Sigmoid colon (tissue), 7 donors: ENCODE data around the gene OR2AE1. TPM values are rescaled to one million over a fixed set of nuclear protein-coding genes. Genes with fewer than 3 reads are reported as not detected.
"Not testable (repeated sequence)": the region's sequence is repeated elsewhere in the genome, so short reads cannot be mapped to it uniquely, and the experiment has no call there.

ENCODE experiments used
- DNase-seq: peaks from one replicate; pipeline ENCODE4 v3.0.0-alpha.2; 2019
- H3K27ac ChIP-seq, 4 donors: fragments of 200-600 bp; sonication (generic); one replicate each; pipeline ENCODE4 v1.5.1; 2016 to 2019; ENCODE audit warnings: mild to moderate bottlenecking in 1 of 4
- H3K27me3 ChIP-seq, 3 donors: fragments of 200-600 bp; sonication (generic); one replicate each; pipeline ENCODE4 v1.5.1; 2019; ENCODE audit warnings: mild to moderate bottlenecking in 1 of 3
- H3K36me3 ChIP-seq, 4 donors: fragments of 200-600 bp; sonication (generic); one replicate each; pipeline ENCODE4 v1.5.1; 2016 to 2019
- H3K4me1 ChIP-seq, 4 donors: fragments of 200-600 bp; sonication (generic); one replicate each; pipeline ENCODE4 v1.5.1; 2017 to 2019
- H3K4me3 ChIP-seq, 4 donors: fragments of 200-600 bp; sonication (generic); one replicate each; pipeline ENCODE4 v1.5.1; 2017 to 2019; ENCODE audit warnings: mild to moderate bottlenecking in 2 of 4, moderate library complexity in 1 of 4
- H3K9me3 ChIP-seq, 4 donors: fragments of 200-600 bp in 3 of 4; sonication (generic) in 3 of 4; one replicate each; pipeline versions ENCODE4 v1.5.1 to v1.6.1; 2013 to 2019
- EP300 ChIP-seq, 4 donors: sonication (generic); formaldehyde crosslinking; IDR thresholded peaks; one replicate each; pipeline ENCODE4 v1.6.1; 2017; ENCODE audit warnings: antibody characterized with exemption in 4 of 4
- POLR2A ChIP-seq, 2 donors: fragments of 450-650 bp; IDR thresholded peaks; one replicate each; pipeline ENCODE4 v1.6.1; 2016; ENCODE audit warnings: antibody characterized with exemption in 2 of 2, mild to moderate bottlenecking in 2 of 2, moderate library complexity in 2 of 2
- POLR2AphosphoS5 ChIP-seq, 4 donors: sonication (generic); formaldehyde crosslinking; IDR thresholded peaks; one replicate each; pipeline ENCODE4 v1.6.1; 2017; ENCODE audit warnings: antibody characterized with exemption in 4 of 4
- WGBS, 2 donors: extraction: QIAGEN DNeasy Blood & Tissue Kit; methylation state at CpG; one replicate each; pipeline ENCODE4 v1.1.7; 2013; 5-methylcytosine and 5-hydroxymethylcytosine counted together
- intact Hi-C: fragments of 100-400 bp; cut with DNase I; formaldehyde crosslinking; loops from one replicate; pipeline ENCODE4 v1.15.1; 2023
- polyA plus RNA-seq, 3 donors: library from polyadenylated mRNA; stranded (reverse); fragments of 200-250 nt; gene quantifications; one replicate each; pipeline ENCODE4 v1.2.3, GENCODE V29; 2013
- total RNA-seq, 4 donors: library from RNA; depleted of rRNA; stranded (reverse); fragments of >200 nt; gene quantifications; one replicate each; pipeline ENCODE4 v1.1.0, GENCODE V29; 2016
- TF ChIP-seq, protein P1 (sequence below), 4 experiments: fragments of 450-650 bp in 3 of 4; fragments of 200-600 bp in 1 of 4; IDR thresholded peaks; one replicate each; pipeline ENCODE4 v1.5.1; 2016 to 2019; ENCODE audit warnings: antibody characterized with exemption in 4 of 4, mild to moderate bottlenecking in 3 of 4, moderate library complexity in 2 of 4
- donor health status: healthy with polysubstance abuse.
- donor health status: Bipolar disorder and iron deficiency.
- donor health status: healthy.

OR2AE1 gene
- total and polyA plus RNA-seq, 7 donors, result 0.06 TPM; not detected in 6

DNA sequence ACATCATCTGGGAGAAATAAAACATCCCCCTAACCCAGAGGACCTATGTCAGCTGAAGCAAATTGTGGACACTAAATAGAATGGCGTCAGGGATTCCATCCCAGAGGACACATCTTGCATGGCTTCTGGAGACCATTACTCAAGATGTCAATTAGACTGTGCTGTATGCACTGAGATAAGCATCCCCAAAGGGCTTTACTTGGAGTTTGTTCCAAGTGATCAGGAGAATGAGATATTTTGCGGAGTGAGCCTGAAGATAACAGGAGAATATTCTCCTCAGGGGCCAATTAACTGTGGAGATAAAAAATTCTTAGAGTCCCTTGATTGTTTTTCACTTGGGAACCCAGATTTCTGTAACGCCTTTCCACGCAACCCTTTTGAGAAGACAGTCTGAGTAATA is 4.5 kb upstream of the OR2AE1 start:
- Histone ChIP-seq H3K9me3 (no peaks in the 10 kb centered on the region), H3K27ac (no peak overlapping the region), H3K27me3 (no peaks in the 10 kb centered on the region), H3K36me3 (no peaks in the 10 kb centered on the region), H3K4me1 (no peaks in the 10 kb centered on the region), H3K4me3 (no peak overlapping the region)
- TF ChIP-seq, protein P1, sequence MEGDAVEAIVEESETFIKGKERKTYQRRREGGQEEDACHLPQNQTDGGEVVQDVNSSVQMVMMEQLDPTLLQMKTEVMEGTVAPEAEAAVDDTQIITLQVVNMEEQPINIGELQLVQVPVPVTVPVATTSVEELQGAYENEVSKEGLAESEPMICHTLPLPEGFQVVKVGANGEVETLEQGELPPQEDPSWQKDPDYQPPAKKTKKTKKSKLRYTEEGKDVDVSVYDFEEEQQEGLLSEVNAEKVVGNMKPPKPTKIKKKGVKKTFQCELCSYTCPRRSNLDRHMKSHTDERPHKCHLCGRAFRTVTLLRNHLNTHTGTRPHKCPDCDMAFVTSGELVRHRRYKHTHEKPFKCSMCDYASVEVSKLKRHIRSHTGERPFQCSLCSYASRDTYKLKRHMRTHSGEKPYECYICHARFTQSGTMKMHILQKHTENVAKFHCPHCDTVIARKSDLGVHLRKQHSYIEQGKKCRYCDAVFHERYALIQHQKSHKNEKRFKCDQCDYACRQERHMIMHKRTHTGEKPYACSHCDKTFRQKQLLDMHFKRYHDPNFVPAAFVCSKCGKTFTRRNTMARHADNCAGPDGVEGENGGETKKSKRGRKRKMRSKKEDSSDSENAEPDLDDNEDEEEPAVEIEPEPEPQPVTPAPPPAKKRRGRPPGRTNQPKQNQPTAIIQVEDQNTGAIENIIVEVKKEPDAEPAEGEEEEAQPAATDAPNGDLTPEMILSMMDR (IDR thresholded peaks at IDR 0.05), result no peak
- no peak for TF ChIP-seq POLR2AphosphoS5 (IDR thresholded peaks at IDR 0.05)
- TF ChIP-seq POLR2A (IDR thresholded peaks at IDR 0.05), result no peak
- TF ChIP-seq EP300 (IDR thresholded peaks at IDR 0.05), result no peak
- WGBS, 2 donors, result 95 to 96% methylated on average over 4 of the region's 4 CpGs
- intact Hi-C loops, result no loop called here
- DNase-seq, result no peak

GRCh38 chr7:99876491-99876890 is 342 bp downstream of the OR2AE1 start:
- TF ChIP-seq, protein P1 (IDR thresholded peaks at IDR 0.05), result no peak
- no peak for TF ChIP-seq EP300 (IDR thresholded peaks at IDR 0.05)
- TF ChIP-seq POLR2A (IDR thresholded peaks at IDR 0.05), result no peak
- TF ChIP-seq POLR2AphosphoS5 (IDR thresholded peaks at IDR 0.05), result no peak
- WGBS, 2 donors, result 88 to 94% methylated on average over 5 of the region's 5 CpGs
- Histone ChIP-seq H3K27me3 (no peaks in the 10 kb centered on the region), H3K36me3 (no peaks in the 10 kb centered on the region), H3K27ac (no peak overlapping the region), H3K9me3 (no peaks in the 10 kb centered on the region), H3K4me3 (no peak overlapping the region), H3K4me1 (no peaks in the 10 kb centered on the region)
- no peak for DNase-seq
- intact Hi-C loops, result no loop called here

GRCh38 chr7:99868246-99868645 is 8.6 kb downstream of the OR2AE1 start:
- Histone ChIP-seq H3K4me1 (no peaks in the 10 kb centered on the region), H3K4me3 (no peak overlapping the region), H3K27me3 (no peaks in the 10 kb centered on the region), H3K36me3 (no peaks in the 10 kb centered on the region), H3K9me3 (peaks cover 0 to 6% (median 1%) of the 10 kb centered on the region in 4 donors), H3K27ac (no peak overlapping the region)
- no peak for TF ChIP-seq EP300 (IDR thresholded peaks at IDR 0.05)
- no peak for TF ChIP-seq POLR2A (IDR thresholded peaks at IDR 0.05)
- TF ChIP-seq, protein P1 (IDR thresholded peaks at IDR 0.05), result no peak
- TF ChIP-seq POLR2AphosphoS5 (IDR thresholded peaks at IDR 0.05), result no peak
- intact Hi-C loops, result no loop called here
- 93 to 96% methylated on average over 1 of the region's 1 CpG for WGBS, 2 donors
- DNase-seq, result no peak

DNA sequence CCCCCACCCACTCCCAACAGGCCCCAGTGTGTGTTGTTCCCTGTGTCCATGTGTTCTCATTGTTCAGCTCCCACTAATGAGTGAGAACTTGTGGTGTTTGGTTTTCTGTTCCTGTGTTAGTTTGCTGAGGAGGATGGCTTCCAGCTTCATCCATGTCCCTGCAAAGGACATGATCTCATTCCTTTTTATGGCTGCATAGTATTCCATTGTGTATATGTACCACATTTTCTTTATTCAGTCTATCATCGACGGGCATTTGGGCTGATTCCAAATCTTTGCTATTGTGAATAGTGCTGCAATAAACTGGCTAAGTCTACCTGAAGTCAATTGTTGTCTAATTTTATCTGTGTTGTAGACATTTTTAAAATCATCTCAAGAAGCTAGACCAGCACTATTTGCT is 9.4 kb downstream of the OR2AE1 start:
- H3K4me3 ChIP-seq, H3K9me3 ChIP-seq, H3K27ac ChIP-seq, H3K27me3 ChIP-seq, H3K4me1 ChIP-seq, DNase-seq, intact Hi-C loops, H3K36me3 ChIP-seq: not testable (repeated sequence)
- WGBS, 2 donors, result 93 to 96% methylated on average over 2 of the region's 2 CpGs

DNA sequence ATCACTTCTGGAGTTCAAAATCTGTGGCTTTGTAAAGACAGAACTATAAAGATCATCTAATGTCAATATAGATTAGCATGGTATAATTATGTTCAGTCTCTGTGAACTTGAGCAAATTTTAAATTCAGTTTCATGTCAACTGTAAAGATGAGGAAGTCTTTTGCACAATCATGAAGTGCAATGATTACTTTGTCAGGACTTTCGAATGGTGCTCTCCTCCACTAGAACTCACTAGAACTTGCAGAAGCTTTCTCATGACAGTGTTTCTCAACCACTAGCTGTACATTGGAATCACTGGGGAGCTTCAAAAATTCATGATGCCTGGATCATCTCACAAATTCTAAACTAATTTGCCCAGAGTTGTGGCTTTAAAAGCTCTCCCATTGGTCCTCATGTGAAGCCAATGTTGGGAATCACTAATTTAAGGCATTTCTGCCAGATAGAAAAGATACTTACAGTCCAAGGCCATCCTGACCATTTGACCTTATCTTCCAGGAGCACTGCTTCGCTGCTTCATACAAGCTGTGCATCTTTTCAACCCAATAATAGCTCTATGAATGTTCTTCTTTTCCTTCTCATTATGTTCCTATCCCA is 12.9 kb downstream of the OR2AE1 start:
- H3K4me1 ChIP-seq, result no peaks in the 10 kb centered on the region
- intact Hi-C loops, result no loop called here
- no peaks in the 10 kb centered on the region for H3K27me3 ChIP-seq
- no peak overlapping the region for H3K4me3 ChIP-seq
- H3K9me3 ChIP-seq, result peaks cover 0 to 6% (median 1%) of the 10 kb centered on the region in 4 donors
- WGBS, 2 donors, result 58% methylated on average over 2 of the region's 2 CpGs
- no peak overlapping the region for H3K27ac ChIP-seq
- TF ChIP-seq, protein P1 (IDR thresholded peaks at IDR 0.05), result no peak
- no peak for DNase-seq
- no peaks in the 10 kb centered on the region for H3K36me3 ChIP-seq
